ENCODE results near the gene PTPRK. TPM values are rescaled to one million over a fixed set of nuclear protein-coding genes. Genes with fewer than 3 reads are reported as not detected.

Gene PTPRK
- polyA plus RNA-seq, 3 donors, result 0.01 TPM; not detected in 2

GRCh38 chr6:128558021-128558420, 37.6 kb upstream of the PTPRK start:
- WGBS (ENCODE audit: insufficient coverage), result no CpG with 5 or more reads among the region's 2 CpGs
- H3K27me3 Mint-ChIP-seq (ENCODE audit: low read depth in 3 of 3), result peaks cover 0 to 2% (median 0%) of the 10 kb centered on the region in 3 donors

DNA sequence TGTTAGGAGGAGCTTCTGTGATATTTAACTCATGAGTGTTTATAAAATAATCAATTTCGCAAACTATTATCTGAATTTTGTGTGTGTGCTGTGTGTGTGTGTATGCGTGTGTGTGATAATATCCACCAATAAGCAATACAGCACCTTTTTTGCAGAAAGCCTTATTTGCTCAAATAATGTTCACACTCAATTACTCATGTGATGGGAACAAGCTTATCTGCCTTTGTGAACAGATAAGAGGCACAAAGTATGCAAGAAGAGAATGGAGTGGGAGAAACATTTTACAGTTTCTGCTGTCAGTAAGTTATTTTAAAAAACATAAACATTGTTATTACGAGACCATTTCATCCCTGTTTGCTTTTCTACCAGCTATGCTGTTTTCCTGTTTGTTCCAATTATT, 36.7 kb upstream of the PTPRK start:
- Histone ChIP-seq H3K36me3 (replicated peaks in 1 of 2; ENCODE audit: control insufficient read depth in 1 of 2, insufficient read depth in 2 of 2, low read length in 2 of 2) (no peaks in the 10 kb centered on the region), H3K4me2 (replicated peaks; ENCODE audit: extremely low read depth, low read length, poor library complexity, severe bottlenecking) (no peak overlapping the region), H3K27me3 (ENCODE audit: control insufficient read depth in 2 of 2, insufficient read depth in 2 of 2, low read length in 2 of 2) (no peaks in the 10 kb centered on the region), H3K4me3 (replicated peaks in 1 of 3; ENCODE audit: low read depth in 2 of 3, low read length in 3 of 3) (no peak overlapping the region), H2AFZ (ENCODE audit: insufficient read depth, low read depth, low read length, poor library complexity, severe bottlenecking) (no peak overlapping the region), H3K27ac (ENCODE audit: low read depth in 1 of 2, low read length in 2 of 2) (no peak overlapping the region), H3K9ac (ENCODE audit: insufficient read depth, low read length, poor library complexity, severe bottlenecking) (no peak overlapping the region), H3K9me3 (replicated peaks in 1 of 2; ENCODE audit: control insufficient read depth in 1 of 2, insufficient read depth in 1 of 2, low read length in 2 of 2) (no peaks in the 10 kb centered on the region), H3K79me2 (ENCODE audit: insufficient read depth, low read length) (no peaks in the 10 kb centered on the region), H4K20me1 (ENCODE audit: insufficient read depth, low read length) (no peaks in the 10 kb centered on the region), H3K4me1 (ENCODE audit: control insufficient read depth in 1 of 2, insufficient read depth in 2 of 2, low read length in 2 of 2) (no peaks in the 10 kb centered on the region)
- Mint-ChIP-seq H3K27me3 (ENCODE audit: low read depth in 3 of 3) (peaks cover 0 to 2% (median 2%) of the 10 kb centered on the region in 3 donors), H3K9me3 (peaks cover 0 to 3% (median 0%) of the 10 kb centered on the region in 7 donors), H3K27ac (no peak overlapping the region), H3K36me3 (no peaks in the 10 kb centered on the region), H3K4me3 (no peak overlapping the region), H3K4me1 (no peaks in the 10 kb centered on the region)
- TF ChIP-seq CTCF (IDR thresholded peaks at IDR 0.05), result no peak
- no CpG with 5 or more reads among the region's 3 CpGs for WGBS (ENCODE audit: insufficient coverage)
- DNase-seq, result no peak
- intact Hi-C loops (cut with micrococcal nuclease), result no loop called here

More at GRCh38 chr6:128558021-128558420, 37.6 kb upstream of the PTPRK start:
- H3K4me2 ChIP-seq (replicated peaks; ENCODE audit: extremely low read depth, low read length, poor library complexity, severe bottlenecking), result no peak overlapping the region
- no peak overlapping the region for H3K4me3 Mint-ChIP-seq
- no peaks in the 10 kb centered on the region for H3K4me1 ChIP-seq (ENCODE audit: control insufficient read depth in 1 of 2, insufficient read depth in 2 of 2, low read length in 2 of 2)
- no peaks in the 10 kb centered on the region for H4K20me1 ChIP-seq (ENCODE audit: insufficient read depth, low read length)
- intact Hi-C loops (cut with micrococcal nuclease), result no loop called here
- no peak overlapping the region for H3K4me3 ChIP-seq (replicated peaks in 1 of 3; ENCODE audit: low read depth in 2 of 3, low read length in 3 of 3)
- H3K36me3 Mint-ChIP-seq, result no peaks in the 10 kb centered on the region
- no peaks in the 10 kb centered on the region for H3K79me2 ChIP-seq (ENCODE audit: insufficient read depth, low read length)
- DNase-seq, result no peak
- no peaks in the 10 kb centered on the region for H3K36me3 ChIP-seq (replicated peaks in 1 of 2; ENCODE audit: control insufficient read depth in 1 of 2, insufficient read depth in 2 of 2, low read length in 2 of 2)
- no peaks in the 10 kb centered on the region for H3K27me3 ChIP-seq (ENCODE audit: control insufficient read depth in 2 of 2, insufficient read depth in 2 of 2, low read length in 2 of 2)
- H3K27ac Mint-ChIP-seq, result no peak overlapping the region
- no peaks in the 10 kb centered on the region for H3K9me3 ChIP-seq (replicated peaks in 1 of 2; ENCODE audit: control insufficient read depth in 1 of 2, insufficient read depth in 1 of 2, low read length in 2 of 2)
- no peak for TF ChIP-seq CTCF (IDR thresholded peaks at IDR 0.05)
- H3K27ac ChIP-seq (ENCODE audit: low read depth in 1 of 2, low read length in 2 of 2), result no peak overlapping the region
- H3K9ac ChIP-seq (ENCODE audit: insufficient read depth, low read length, poor library complexity, severe bottlenecking), result no peak overlapping the region
- no peak overlapping the region for H2AFZ ChIP-seq (ENCODE audit: insufficient read depth, low read depth, low read length, poor library complexity, severe bottlenecking)
- peaks cover 0 to 5% (median 0%) of the 10 kb centered on the region in 7 donors for H3K9me3 Mint-ChIP-seq
- no peaks in the 10 kb centered on the region for H3K4me1 Mint-ChIP-seq

Data from CD14-positive monocyte (primary cell).